HG03342 (cell line): Measurements from ENCODE around the gene PNKP.

Source experiments
- ATAC-seq: cut with Tn5 transposase; IDR thresholded peaks from one replicate; pipeline ENCODE4 v1.9.1; 2021; ENCODE audit warnings: mild to moderate bottlenecking, moderate library complexity; ENCODE audit not compliant: unreplicated experiment

The PNKP gene

DNA sequence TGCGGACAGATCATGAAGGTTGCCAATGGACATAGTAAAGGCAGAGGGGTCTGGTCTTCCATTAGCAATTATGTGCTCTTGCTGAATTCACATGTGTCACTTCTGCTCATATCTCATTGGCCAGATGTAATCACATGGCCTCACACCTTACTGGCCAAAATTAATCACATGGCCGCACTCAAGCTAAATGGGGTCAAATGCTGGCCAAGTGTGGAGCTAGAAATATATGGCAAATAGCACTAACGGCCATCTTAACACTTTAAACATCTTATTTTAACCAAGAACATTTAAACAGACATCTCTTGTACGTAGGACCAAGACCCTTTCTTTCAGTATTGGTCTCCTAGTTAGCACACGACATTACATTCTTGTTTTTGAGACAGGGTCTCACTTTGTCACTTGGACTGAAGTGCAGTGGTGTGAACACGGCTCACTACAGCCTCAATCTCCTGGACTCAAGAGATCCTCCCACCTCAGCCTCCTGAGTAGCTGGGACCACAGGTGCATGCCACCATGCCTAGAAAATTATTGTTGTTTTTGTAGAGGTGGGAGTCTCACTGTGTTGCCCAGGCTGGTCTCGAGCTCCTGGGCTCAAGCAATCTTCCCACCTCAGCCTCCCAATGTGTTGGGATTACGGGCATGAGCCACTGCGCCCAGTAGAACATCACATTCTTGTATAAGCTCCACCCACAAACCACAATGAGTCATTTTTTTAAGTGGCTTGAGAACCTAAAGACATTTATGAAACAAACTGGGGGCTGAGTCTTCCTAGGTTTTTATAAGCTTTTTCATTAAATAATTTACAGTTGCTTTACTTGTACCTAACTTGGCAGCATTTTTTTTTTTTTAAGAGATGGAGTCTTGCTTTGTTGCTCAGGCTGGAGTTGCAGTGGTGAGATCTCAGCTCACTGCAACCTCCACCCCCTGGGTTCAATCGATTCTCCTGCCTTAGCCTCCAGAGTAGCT, 19.4 kb downstream of the PNKP start:
- no peak for ATAC-seq

DNA sequence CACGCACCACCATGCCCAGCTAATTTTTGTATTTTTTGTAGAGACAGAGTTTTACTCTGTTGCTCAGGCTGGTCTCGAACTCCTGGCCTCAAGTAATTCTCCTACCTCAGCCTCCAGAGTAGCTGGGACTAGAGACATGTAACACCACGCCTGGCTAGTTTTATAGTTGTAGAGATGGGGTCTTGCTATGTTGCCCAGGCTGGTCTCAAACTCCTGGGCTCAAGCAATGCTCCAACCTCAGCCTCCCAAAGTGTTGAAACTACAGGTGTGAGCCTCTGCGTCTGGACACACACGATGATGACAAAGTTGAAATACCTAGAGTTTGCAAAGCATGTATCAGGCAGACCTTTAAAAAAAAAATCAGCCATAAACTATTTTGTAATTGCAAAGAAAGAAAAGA, 21.0 kb downstream of the PNKP start:
- no peak for ATAC-seq

DNA sequence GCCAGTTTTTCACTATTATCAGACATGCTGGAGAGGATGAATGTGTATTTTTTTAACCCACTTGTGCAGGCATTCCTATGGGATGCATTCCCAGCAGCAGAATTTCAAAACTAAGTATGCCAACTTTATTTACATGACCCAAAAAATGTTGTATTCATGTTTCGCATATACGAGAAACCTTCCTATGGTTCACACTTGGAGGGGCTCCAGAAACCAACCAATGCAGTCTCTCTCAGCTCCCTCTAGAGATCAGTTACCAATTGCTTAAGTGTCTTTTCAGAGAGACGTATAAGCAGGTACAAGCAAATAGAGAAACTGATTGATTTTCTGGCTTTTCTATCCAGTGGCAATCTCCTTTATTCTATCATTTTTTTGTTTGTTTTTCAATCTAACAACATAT, 22.0 kb downstream of the PNKP start:
- no peak for ATAC-seq

DNA sequence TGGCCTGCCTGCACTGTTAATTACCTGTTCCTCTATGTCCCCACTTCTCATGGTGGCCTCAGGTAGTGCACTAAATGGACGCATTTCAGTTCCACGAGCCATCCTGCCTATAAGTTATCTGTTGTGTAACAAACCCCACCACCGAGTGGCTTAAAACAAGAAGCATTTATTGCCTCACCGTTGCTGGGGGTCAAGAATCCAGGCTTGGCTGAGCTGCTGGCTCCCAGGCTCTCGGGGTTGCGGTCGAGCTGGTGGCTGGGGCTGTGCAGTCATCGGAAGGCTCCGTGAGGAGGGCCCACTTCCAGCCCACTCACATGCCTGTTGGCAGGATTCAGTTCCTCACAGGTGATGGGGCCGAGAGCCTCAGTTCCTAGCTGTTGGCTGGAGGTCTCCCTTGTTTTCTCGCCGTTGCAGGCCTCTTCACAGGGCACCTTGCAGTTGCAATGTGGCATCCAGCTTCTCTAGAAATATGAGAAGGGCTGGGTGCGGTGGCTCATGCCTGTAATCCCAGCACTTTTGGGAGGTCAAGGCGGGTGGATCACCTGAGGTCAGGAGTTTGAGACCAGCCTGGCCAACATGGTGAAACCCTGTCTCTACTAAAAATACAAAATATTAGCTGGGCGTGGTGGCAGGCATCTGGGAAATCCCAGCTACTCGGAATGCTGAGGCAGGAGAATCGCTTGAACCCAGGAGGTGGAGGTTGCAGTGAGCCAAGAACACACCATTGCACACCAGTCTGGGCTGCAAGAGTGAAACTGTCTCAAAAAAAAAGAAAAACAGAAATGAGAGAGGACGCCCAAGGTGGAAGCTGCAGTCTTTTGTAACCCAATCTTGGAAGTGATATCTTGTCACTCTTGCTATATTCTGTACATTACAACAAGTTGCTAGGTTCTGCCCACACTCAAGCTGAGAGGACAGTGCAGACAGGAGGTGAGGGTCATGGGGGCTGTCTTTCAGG, 23.0 kb downstream of the PNKP start:
- ATAC-seq = no peak

DNA sequence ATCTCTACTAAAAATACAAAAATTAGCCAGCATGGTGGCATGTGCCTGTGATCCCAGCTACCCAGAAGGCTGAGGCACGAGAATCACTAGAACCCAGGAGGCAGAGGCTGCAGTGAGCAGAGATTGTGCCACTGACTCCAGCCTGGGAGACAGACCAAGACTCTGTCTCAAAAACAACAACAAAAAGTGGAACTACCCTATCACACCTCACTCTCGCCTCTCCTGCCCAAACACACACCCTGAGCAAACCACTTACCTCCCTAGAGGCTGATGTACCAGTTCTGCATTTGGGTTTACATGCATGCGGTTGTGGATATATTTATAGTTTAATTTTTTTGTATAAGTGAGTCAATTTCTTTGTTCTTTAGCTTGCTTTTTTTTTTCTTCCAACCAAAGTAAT, 24.1 kb downstream of the PNKP start:
- no peak for ATAC-seq

DNA sequence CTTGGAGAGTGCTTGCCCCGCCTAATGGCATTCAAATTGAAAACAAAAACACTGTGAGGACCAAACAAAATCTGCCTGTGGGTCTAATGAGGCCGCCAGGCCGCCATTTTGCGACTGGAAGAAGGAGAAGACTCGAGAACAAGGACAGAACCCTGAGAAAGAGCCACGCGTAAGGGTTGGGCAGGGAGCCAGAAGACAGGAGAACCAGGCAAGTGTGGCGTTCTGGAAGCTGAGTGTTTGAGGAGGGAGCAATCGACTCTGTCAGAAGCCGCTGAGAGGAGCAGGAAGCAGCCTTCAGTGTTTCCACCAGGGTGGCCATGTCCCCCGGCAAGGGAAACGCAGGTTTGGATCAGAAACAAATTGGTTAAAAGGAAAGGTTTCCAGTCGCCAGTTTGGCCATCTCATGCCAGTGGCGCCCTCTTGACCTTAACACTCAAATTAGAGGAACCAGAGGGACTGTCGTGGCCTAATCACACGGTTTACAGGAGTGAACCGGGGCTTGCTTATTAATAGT, 26.6 kb downstream of the PNKP start:
- no peak for ATAC-seq

DNA sequence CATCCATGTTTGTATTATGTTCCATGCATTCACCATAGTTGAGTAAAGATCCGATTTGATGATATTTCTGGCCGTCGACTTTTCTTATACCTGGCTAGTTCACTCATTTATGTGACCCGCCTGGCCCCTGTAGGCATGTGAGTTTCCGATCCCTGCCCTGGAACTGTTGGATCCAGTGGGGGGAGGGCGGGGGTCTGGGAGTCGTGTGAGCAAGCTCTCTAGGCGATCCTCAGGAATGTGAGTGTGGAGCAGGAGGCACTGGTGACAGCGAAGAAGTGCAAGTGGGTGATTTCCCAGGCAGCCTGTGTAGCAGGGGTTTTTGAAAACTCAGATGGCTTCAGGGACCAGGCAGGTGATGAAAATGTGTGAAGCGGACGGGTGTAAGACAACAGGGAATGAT, 27.1 kb downstream of the PNKP start:
- ATAC-seq = no peak

DNA sequence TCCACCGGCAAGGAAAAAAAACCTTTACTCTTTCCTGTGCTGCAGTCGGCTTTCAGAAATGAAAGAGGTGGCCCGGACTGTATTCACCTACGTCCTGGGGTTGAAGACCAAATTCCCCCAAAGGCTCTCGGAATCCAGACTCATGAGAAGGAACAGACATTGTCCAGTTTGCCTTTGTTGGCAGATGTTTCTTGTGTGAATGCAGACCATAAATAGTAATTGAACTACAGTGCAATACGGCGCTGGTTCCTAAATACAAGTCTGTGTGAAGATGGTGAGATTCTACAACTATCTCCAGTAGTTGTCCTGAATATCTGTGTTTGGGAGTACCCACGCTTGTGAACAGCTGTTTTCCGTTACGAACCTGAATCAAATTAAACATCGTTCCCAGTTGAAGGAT, 27.7 kb downstream of the PNKP start:
- ATAC-seq = no peak

DNA sequence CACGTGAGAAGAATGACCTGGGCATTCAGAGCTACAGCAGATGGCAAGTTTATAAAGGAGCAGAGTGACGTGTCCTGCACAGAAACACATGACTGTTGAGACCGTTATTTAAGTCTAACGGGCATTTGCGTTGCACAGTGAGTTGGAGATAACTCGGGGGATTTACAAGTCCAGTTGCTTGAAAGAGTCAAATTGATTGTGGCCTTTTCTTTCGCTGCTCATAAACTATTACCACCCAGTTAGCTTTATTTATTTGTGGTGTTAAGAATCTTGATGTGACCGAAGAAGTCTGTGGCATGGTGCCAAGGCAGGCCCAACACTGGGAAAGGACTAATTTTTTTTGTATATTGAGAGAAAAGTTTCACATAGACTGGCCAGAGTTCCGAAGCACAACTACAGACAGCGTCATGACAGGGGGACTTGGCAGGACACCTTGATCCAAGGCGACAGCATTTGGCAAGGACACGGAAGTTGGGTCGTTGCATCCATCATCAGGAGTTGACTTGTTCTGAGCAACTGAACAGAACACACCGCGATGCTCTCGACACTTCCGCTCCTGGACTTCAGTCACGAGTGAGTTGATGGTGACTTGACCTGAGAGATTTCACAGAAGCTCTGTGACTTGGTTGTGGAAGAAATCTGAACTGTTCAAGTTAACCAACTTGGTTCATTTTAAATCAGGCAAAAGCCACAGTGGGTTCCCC, 28.3 kb downstream of the PNKP start:
- ATAC-seq = no peak

DNA sequence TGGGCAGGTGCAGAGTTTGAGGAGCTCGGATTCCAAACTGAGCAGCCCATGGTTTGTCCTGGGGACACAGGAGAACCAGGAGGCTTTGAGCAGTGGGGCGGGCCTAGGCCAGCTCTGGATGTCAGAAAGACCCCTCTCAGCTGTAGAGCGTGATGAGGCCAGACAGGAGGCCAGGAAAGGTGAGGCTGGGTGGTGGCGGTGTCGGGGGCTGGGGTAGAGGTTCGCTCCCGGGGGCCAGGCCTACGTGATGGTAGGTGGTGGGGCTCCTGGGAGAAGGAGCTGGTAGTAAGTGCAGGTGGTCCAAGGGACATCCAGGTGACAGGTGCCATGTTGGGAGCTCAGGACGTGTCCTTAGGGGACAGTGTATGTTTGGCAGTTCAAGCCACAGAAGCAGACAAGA, 30.0 kb downstream of the PNKP start:
- ATAC-seq = no peak

DNA sequence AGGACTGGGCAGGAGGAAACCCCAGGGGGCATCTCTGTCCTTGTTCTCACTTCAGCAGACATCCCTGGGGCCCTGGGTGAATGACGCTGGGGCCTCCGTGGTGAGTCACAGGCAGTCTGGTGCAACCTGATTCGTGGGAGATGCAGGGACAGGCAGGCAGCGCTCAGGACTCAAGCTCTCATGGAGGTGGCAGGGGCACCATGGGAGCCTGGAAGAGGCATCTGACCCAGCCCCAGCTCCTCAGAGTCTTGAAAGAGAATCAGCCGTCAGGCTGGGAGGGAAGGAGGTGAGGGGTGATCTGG, 30.4 kb downstream of the PNKP start:
- ATAC-seq = no peak

DNA sequence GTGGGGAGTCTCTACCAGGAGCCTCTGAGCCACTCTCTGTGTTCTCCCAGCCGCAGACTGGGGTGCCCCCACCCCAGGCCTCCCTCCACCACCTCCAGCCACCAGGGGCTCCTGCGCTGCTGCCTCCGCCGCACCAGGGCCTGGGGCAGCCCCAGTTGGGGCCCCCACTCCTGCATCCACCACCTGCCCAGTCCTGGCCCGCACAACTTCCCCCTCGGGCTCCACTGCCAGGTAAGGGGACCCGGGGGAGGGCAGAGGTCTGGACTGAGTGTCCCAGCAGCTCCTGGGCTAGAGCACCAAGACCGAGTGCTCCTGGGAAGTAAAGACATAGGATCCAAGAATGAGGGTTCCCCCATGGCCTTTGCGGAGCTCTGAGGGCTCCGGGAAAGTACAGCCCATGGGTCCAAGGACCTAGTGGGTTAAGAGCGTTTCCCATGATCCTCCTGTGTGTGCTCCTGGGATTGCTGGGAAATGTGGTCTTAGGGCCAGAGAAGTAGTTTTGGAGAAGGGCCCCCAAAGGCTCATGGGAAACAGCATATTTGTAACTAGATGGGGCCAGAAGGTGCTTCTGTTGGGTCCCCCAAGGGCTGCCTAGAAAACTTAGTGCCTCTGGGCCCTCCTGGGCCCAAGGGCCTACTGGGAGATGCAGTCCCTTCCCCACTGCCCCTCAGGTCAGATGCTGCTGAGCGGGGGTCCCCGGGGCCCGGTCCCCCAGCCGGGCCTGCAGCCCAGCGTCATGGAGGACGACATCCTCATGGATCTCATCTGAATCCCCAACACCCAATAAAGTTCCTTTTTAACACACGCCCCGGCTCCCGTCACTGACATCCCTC, 31.0 kb downstream of the PNKP start:
- ATAC-seq = no peak

DNA sequence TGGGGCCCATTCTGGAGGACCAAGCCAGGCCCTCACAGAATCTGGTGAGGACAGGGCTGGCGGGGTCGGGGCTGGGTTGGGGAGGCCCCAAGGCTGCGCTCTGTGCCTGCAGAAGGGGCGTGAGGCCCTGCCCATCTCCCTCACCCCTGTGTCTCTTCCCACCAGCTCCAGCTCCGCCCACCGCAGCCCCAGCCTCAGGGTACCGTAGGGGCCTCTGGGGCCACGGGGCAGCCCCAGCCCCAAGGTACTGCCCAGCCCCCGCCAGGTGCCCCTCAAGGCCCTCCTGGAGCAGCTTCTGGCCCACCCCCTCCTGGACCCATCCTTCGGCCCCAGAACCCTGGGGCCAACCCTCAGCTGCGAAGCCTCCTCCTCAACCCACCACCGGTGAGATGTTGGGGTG, 31.8 kb downstream of the PNKP start:
- ATAC-seq = no peak

DNA sequence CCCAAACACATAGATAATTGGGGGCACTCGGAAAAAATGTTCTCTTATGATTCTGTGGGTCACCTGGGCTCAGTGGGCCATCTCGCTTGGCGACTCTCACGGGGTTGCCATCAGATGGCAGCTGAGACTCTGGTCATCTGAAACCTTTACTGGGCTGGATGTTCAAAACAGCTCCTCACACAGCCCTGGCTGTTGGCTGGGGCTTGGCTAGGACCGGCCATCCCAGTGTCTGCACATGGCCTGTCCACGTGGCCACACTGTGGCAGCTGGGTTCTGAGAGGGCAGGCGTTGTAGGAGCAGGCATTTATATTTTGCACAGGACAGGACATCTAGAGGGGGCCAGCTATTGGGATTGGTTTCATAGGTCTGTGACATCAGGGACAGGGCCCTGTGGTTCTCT, 33.8 kb downstream of the PNKP start:
- ATAC-seq = no peak

DNA sequence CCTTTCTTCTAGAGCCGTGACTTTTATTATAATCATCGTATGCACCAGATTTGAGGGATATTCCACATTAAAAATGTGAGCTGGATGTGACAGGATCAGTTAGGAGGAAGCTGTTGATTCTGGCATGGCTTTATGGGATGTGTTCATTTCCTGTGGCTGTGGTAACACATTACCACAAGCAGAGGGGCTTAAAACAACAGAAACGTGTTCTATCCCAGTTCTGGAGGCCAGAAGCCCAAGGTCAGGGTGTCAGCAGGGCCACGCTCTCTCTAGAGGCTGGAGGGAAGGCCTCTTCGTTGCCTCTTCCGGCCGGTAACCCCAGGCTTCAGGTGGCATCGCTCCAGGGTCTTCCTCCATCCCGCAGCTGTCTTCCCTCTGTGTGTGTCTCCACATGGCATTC, 34.8 kb downstream of the PNKP start:
- ATAC-seq = no peak

DNA sequence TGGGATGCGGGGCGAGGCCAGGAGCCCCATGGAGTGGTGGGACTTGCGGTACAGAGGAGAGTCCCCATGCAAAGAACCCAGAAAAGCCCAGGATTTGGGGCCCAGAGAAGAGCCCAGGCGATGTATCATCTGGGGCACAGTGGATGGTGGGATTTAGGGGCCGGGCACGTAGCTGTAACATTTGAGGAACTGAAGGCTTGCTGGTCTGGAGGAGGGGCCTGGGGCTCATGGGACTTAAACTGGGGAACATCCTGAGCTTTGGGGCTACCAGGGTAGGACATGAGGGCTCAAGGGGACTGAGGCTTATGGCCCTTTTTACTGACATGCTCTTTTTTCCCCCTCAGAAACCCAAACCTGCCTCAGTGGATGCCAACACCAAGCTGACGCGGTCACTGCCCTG, 35.8 kb downstream of the PNKP start:
- ATAC-seq = no peak

DNA sequence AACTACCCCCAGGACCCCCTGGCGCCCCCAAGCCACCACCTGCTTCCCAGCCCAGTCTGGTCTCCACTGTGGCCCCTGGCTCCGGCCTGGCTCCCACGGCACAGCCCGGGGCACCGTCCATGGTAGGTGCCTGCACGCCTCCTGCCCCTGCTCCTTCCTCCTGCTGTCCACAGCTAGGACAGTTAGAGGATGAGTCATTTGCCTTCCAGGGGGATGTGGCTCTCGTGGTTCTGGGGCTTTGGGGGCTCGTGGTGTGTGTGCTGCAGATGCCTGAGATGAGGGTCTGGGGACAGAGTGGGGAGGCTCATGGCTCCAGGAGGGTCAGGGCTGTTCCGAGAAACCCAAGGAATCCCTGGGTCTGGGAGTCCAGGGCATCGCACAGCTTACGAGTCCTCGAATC, 36.6 kb downstream of the PNKP start:
- no peak for ATAC-seq

DNA sequence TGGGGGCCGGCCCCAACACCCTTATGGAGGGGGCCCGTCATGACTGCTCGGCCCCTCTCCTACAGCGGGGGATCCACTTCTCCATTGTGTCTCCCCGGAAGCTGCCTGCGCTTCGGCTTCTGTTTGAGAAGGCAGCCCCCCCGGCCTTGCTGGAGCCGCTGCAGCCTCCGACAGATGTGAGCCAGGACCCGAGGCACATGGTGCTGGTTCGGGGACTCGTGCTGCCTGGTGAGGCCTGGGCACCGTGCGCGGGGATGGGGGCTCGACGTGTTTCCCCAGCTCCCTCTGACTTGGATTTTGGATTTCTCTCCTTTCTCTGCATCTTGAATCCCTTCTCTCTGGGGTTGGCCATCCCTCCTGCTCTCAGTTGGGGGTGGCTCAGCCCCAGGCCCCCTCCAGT, 37.7 kb downstream of the PNKP start:
- no peak for ATAC-seq

DNA sequence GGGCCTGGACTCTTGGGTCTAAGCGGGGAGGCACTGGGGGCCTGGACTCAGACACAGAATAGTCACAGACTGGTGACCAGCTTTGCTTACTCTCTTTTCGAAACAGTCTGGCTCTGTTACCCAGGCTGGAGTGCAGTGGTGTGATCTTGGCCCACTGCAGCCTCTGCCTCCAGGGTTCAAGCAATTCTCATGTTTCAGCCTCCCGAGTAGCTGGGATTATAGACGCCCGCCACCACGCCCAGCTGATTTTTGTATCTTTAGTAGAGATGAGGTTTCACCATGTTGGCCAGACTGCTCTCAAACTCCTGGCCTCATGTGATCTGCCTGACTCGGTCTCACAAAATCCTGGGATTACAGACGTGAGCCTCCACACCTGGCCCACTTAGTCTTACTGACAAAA, 38.2 kb downstream of the PNKP start:
- no peak for ATAC-seq

DNA sequence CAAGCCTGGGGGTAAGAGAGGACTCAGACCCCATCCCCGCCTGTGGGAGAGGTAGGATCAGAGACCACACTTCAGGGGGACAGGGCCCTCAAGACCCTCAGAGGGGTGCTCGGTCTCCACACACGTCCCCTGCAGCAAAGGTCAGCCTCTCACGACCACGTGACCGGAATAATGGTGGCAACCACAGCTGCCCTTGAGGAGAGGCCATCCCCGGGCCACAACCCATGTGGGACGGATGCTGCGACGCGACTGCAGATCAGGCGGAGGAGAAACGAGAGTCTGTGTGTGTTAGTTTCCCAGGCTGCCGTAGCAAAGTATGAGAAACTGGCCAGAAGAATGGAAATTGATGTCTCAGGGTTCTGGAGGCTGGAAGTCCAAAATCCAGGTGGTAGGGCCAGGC, 40.3 kb downstream of the PNKP start:
- ATAC-seq = no peak
